ENCODE measurements around the gene L3MBTL4. TPM values are rescaled to one million over a fixed set of nuclear protein-coding genes. Genes with fewer than 3 reads are reported as not detected.
"Not testable (repeated sequence)": the region's sequence is repeated elsewhere in the genome, so short reads cannot be mapped to it uniquely, and the experiment has no call there.

Gene L3MBTL4
- total RNA-seq, 4 donors from 2014 or later = 3.6 to 9.0 (median 5.0) TPM

DNA sequence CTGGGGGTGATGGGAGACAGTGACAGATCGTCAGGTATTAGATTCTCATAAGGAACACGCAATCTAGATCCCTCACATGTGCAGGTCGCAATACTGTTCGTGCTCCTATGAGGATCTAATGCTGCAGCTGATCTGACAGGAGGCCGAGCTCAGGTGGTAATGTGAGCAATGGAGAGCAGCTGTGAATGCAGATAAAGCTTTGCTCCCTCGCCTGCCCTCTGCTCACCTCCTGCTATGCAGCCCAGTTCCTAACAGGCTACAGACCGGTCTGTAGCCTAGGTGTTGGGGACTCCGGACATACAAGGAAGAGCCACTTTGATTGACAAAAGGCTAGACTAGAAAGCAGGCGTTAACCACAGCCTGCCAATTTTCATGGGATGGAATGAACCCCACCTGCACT is 335.8 kb downstream of the L3MBTL4 start:
- no peak for DNase-seq
- Histone ChIP-seq H3K27me3 (no peaks in the 10 kb centered on the region), H3K4me3 (no peak overlapping the region), H3K9me3 (no peaks in the 10 kb centered on the region), H3K36me3 (no peaks in the 10 kb centered on the region), H3K27ac (no peak overlapping the region), H3K4me1 (no peaks in the 10 kb centered on the region)
- TF ChIP-seq, protein P1, sequence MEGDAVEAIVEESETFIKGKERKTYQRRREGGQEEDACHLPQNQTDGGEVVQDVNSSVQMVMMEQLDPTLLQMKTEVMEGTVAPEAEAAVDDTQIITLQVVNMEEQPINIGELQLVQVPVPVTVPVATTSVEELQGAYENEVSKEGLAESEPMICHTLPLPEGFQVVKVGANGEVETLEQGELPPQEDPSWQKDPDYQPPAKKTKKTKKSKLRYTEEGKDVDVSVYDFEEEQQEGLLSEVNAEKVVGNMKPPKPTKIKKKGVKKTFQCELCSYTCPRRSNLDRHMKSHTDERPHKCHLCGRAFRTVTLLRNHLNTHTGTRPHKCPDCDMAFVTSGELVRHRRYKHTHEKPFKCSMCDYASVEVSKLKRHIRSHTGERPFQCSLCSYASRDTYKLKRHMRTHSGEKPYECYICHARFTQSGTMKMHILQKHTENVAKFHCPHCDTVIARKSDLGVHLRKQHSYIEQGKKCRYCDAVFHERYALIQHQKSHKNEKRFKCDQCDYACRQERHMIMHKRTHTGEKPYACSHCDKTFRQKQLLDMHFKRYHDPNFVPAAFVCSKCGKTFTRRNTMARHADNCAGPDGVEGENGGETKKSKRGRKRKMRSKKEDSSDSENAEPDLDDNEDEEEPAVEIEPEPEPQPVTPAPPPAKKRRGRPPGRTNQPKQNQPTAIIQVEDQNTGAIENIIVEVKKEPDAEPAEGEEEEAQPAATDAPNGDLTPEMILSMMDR (IDR thresholded peaks at IDR 0.05) = no peak
- no peak for TF ChIP-seq POLR2A (IDR thresholded peaks at IDR 0.05)
- intact Hi-C loops (cut with DNase I) = no loop called here
- 86 to 88% methylated on average over 9 of the region's 9 CpGs for WGBS, 2 donors

DNA sequence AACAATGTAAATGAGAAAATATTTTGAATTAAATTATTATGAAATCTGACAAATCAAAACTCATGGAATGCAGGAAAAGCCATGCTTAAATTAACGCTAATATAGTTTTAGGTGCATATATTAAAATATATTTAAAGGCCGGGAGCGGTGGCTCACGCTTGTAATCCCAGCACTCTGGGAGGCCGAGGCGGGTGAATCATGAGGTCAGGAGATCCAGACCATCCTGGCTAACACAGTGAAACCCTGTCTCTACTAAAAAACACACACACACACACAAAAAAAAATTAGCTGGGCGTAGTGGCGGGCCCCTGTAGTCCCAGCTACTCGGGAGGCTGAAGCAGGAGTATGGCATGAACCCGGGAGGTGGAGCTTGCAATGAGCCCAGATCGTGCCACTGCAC is 342.3 kb downstream of the L3MBTL4 start:
- H3K4me3 ChIP-seq; DNase-seq; H3K27ac ChIP-seq; H3K9me3 ChIP-seq; H3K36me3 ChIP-seq; H3K4me1 ChIP-seq; intact Hi-C loops (cut with DNase I); H3K27me3 ChIP-seq: not testable (repeated sequence)
- 91 to 98% methylated on average over 8 of the region's 11 CpGs for WGBS, 2 donors

DNA sequence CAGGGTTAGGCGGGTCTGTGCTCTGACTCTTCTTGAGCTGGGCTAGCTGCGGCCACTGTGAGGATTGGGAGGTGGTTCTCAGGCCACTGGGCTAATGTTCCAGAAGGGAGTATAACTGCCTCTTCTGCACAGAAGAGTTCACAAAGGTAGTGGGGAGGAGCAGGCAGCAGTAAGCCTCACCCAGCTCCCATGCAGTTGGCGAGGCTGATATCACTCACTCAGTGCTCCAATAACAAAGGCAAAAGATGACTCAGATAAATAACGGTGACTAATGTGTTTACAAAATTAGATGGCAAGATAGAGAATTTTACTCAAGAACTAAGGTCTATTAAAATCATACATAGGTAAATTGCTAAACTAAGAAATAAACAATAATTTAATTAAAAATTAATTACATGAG is 345.2 kb downstream of the L3MBTL4 start:
- H3K27ac ChIP-seq = no peak overlapping the region
- H3K27me3 ChIP-seq = no peaks in the 10 kb centered on the region
- H3K4me1 ChIP-seq = no peaks in the 10 kb centered on the region
- no peak for TF ChIP-seq POLR2A (IDR thresholded peaks at IDR 0.05)
- TF ChIP-seq, protein P1 (IDR thresholded peaks at IDR 0.05) = no peak
- intact Hi-C loops (cut with DNase I) = no loop called here
- no peak for DNase-seq
- no peaks in the 10 kb centered on the region for H3K36me3 ChIP-seq
- WGBS, 2 donors = 69 to 78% methylated on average over 3 to 4 of the region's 4 CpGs
- no peak overlapping the region for H3K4me3 ChIP-seq
- H3K9me3 ChIP-seq = no peaks in the 10 kb centered on the region

DNA sequence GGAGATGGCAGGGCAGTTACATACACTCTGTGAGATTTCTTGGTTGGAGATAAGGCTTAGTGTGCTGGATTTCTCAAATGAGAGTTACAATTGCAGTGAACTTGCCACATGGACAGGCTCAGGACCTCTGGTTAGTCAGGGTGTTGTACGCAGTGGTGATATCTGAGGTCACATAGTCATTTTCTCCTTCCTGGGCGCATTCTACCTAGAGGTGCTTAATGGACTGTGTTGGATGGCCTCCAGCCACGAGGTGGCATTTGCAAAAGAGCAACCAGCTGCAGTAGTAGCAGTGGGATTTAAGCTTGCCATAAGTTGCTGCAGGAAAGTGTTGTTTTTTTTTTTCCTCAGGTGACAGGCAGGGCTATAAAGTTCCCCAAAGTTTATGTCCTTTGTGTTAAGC is 345.6 kb downstream of the L3MBTL4 start:
- Histone ChIP-seq H3K27me3 (no peaks in the 10 kb centered on the region), H3K4me1 (no peaks in the 10 kb centered on the region), H3K27ac (no peak overlapping the region), H3K36me3 (no peaks in the 10 kb centered on the region), H3K9me3 (no peaks in the 10 kb centered on the region), H3K4me3 (no peak overlapping the region)
- intact Hi-C loops (cut with DNase I) = no loop called here
- WGBS, 2 donors = 58 to 84% methylated on average over 3 of the region's 3 CpGs
- no peak for DNase-seq
- TF ChIP-seq POLR2A (IDR thresholded peaks at IDR 0.05) = no peak
- TF ChIP-seq, protein P1 (IDR thresholded peaks at IDR 0.05) = no peak

DNA sequence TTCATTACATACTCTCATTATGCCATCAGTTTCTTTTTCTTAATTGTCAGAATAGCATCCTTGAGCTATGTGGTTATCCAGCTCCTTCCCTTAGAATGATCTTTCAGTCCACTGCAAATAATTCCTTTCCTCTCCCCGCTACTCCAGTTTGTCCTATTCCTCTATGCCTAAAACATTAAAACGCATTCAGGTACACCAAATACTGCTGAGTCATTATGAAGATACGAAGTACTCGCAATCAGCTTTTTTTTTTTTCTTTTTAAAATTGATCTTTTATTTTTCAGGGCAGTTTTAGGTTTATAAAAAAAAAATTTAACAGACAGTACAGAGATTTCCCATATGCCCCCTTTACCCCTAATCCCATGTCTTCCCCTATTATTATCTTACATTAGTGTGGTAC is 354.6 kb downstream of the L3MBTL4 start:
- no peaks in the 10 kb centered on the region for H3K4me1 ChIP-seq

More for the DNA sequence above, 354.6 kb downstream of the L3MBTL4 start:
- Histone ChIP-seq H3K9me3 (no peaks in the 10 kb centered on the region), H3K36me3 (no peaks in the 10 kb centered on the region), H3K27me3 (no peaks in the 10 kb centered on the region), H3K4me3 (no peak overlapping the region), H3K27ac (no peak overlapping the region)
- 88 to 92% methylated on average over 4 of the region's 4 CpGs for WGBS, 2 donors
- intact Hi-C loops (cut with DNase I) = no loop called here
- TF ChIP-seq, protein P1 (IDR thresholded peaks at IDR 0.05) = no peak
- no peak for TF ChIP-seq POLR2A (IDR thresholded peaks at IDR 0.05)
- DNase-seq = no peak

Measured in esophagus squamous epithelium (tissue), 5 donors.